Transverse colon (tissue), 4 donors: ENCODE data around the gene PPY. TPM values are rescaled to one million over a fixed set of nuclear protein-coding genes. Genes with fewer than 3 reads are reported as not detected.

Source experiments
- DNase-seq: peaks from one replicate; pipeline ENCODE4 v3.0.0-alpha.2; 2019
- H3K27ac ChIP-seq, 4 donors: fragments of 200-600 bp; sonication (generic); 2 replicates each; pipeline ENCODE4 v1.5.1; 2016 to 2018; ENCODE audit warnings: inconsistent platforms in 4 of 4
- H3K27me3 ChIP-seq: fragments of 200-600 bp; sonication (generic); 2 replicates; pipeline ENCODE4 v1.5.1; 2017; ENCODE audit warnings: inconsistent platforms
- H3K36me3 ChIP-seq, 4 donors: fragments of 200-600 bp; sonication (generic); 2 replicates each; pipeline ENCODE4 v1.5.1; 2017 to 2019; ENCODE audit warnings: inconsistent platforms in 4 of 4
- H3K4me1 ChIP-seq, 4 donors: fragments of 200-600 bp; sonication (generic); 2 replicates each; pipeline ENCODE4 v1.5.1; 2017 to 2020; ENCODE audit warnings: inconsistent platforms in 4 of 4
- H3K4me3 ChIP-seq, 4 donors: fragments of 200-600 bp; sonication (generic); 1 replicate in 1 of 4; 2 replicates in 3 of 4; pipeline versions ENCODE4 v1.5.1 to v1.6.1; 2017 to 2019; ENCODE audit warnings: inconsistent platforms in 4 of 4
- H3K9me3 ChIP-seq, 2 donors: fragments of 200-600 bp; sonication (generic); 2 replicates each; pipeline ENCODE4 v1.5.1; 2017 to 2019; ENCODE audit warnings: inconsistent platforms in 2 of 2
- EP300 ChIP-seq: sonication (generic); formaldehyde crosslinking; IDR thresholded peaks from one replicate; pipeline ENCODE4 v1.6.1; 2017; ENCODE audit warnings: antibody characterized with exemption, low read depth
- POLR2A ChIP-seq: fragments of 450-650 bp; IDR thresholded peaks from one replicate; pipeline ENCODE4 v1.6.1; 2016; ENCODE audit warnings: antibody characterized with exemption, mild to moderate bottlenecking, moderate library complexity
- POLR2AphosphoS5 ChIP-seq, 3 donors: sonication (generic); formaldehyde crosslinking; IDR thresholded peaks; one replicate each; pipeline ENCODE4 v1.6.1; 2016; ENCODE audit warnings: antibody characterized with exemption in 3 of 3
- WGBS, 2 donors: methylation state at CpG; one replicate each; pipeline ENCODE4 v1.1.5; 2018; ENCODE audit warnings: low coverage in 1 of 2; 5-methylcytosine and 5-hydroxymethylcytosine counted together
- in situ Hi-C, 4 donors: fragments of 200-750 bp; cut with MboI; loops; one replicate each; pipeline versions ENCODE4 v1.15.0 to v1.15.1; 2017; ENCODE audit warnings: low sequenced_read_pairs in 3 of 4, low pct_ligation_motif_present in 1 of 4, low pct_unique_long_range_greater_than_20kb in 1 of 4
- intact Hi-C: fragments of 100-400 bp; cut with DNase I; formaldehyde crosslinking; loops from one replicate; pipeline ENCODE4 v1.15.1; 2023; ENCODE audit warnings: low total_unique reads
- total RNA-seq, 4 donors: library from RNA; depleted of rRNA; stranded (reverse); fragments of >200 nt; gene quantifications; one replicate each; pipeline ENCODE4 v1.1.0, GENCODE V29; 2016
- TF ChIP-seq, protein P1 (sequence below), 5 experiments: fragments of 200-600 bp in 3 of 5; fragments of 450-650 bp in 2 of 5; sonication (generic) in 3 of 5; IDR thresholded peaks; 1 replicate in 2 of 5; 2 replicates in 3 of 5; pipeline ENCODE4 v1.5.1; 2016 to 2017; ENCODE audit warnings: antibody characterized with exemption in 5 of 5, inconsistent platforms in 3 of 5, mild to moderate bottlenecking in 2 of 5, moderate library complexity in 1 of 5

Gene PPY
- total RNA-seq, 4 donors from 2014 or later, result not detected

DNA sequence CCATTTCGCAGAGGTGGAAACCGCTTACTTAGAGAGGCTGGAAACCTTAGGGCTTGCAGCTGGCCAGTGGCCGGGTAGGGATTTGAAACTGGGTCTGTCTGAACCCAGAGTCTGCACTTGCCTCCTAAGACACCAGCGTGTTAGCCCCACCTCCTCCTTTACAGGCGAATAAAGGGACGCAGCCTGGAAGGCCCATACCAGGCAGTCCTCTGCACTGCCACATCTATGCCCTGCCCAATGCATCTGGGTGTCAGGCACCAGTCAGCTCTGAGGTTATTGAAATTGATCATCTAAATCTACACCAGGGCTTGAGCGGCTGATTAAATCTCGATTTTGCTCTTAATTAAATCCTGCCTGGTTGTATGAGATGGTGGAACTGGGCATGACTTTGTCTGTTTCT lies 42.2 kb upstream of the PPY start:
- Histone ChIP-seq H3K36me3 (no peaks in the 10 kb centered on the region), H3K4me1 (peaks cover 9 to 12% (median 11%) of the 10 kb centered on the region in 4 donors), H3K9me3 (no peaks in the 10 kb centered on the region), H3K27me3 (peaks cover 93% of the 10 kb centered on the region), H3K27ac (no peak overlapping the region), H3K4me3 (no peak overlapping the region)
- TF ChIP-seq POLR2A (no peak), POLR2AphosphoS5 (IDR thresholded peaks at IDR 0.05) (no peak), EP300 (no peak)
- TF ChIP-seq, protein P1, sequence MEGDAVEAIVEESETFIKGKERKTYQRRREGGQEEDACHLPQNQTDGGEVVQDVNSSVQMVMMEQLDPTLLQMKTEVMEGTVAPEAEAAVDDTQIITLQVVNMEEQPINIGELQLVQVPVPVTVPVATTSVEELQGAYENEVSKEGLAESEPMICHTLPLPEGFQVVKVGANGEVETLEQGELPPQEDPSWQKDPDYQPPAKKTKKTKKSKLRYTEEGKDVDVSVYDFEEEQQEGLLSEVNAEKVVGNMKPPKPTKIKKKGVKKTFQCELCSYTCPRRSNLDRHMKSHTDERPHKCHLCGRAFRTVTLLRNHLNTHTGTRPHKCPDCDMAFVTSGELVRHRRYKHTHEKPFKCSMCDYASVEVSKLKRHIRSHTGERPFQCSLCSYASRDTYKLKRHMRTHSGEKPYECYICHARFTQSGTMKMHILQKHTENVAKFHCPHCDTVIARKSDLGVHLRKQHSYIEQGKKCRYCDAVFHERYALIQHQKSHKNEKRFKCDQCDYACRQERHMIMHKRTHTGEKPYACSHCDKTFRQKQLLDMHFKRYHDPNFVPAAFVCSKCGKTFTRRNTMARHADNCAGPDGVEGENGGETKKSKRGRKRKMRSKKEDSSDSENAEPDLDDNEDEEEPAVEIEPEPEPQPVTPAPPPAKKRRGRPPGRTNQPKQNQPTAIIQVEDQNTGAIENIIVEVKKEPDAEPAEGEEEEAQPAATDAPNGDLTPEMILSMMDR (IDR thresholded peaks at IDR 0.05), result no peak
- in situ Hi-C loops, result loop anchor here in 1 of 4 donors (25.0 kb wide), 1 partner anchor 97 kb away; no protein-coding TSS in a partner anchor
- intact Hi-C loops, result no loop called here
- DNase-seq, result no peak
- WGBS, 2 donors, result 72 to 100% methylated on average over 1 to 8 of the region's 8 CpGs

DNA sequence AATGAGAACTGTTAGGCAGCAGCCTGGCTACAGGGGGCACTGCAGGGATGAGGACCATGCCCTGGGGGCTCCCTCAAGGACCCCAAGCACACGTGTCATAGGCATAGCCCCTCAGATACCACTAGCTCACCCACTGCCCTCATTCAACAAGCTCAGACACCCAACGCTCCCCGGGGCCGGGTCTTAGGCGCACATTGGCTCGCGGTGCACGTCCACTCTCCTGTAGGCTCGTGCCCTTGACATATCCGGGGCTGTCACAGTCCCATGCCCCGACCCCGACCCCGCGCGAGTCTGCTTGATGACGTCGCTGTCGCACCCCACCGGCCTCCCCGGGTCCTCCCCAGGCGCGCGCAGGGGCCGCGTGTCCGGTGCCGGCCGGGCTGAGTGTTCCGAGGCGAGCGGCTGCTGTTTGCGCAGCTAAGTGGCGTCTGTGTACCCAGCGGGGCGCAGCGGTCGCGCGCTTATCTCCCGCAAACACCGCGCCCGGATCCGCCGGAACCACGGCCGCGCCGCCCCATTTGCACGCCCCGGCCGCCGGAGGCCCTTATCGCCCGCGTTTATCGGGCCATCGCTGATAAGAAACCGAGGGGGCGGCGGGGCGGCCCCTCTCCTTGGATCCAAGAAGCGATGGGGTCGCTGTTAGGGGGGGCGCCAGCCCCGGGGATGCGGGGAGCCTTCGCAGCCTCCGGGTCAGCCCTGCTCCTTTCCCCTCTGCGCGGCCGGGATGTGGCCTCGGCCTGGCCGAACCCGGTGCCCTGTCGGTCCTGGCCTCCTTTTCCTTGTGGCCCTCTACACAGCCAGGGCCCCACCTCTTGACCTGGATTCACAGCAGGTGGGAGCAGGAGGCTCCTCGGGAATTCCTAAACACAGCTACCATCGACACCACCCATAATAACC lies 41.5 kb upstream of the PPY start:
- H3K4me3 ChIP-seq, result peak overlapping the region; percentile 14 to 46 (median 24)
- WGBS, 2 donors, result 5% methylated on average over 67 of the region's 78 CpGs; no CpG with 5 or more reads in 1 of the 2 donors
- H3K36me3 ChIP-seq, result no peaks in the 10 kb centered on the region
- intact Hi-C loops, result no loop called here
- H3K27ac ChIP-seq, result no peak overlapping the region
- no peaks in the 10 kb centered on the region for H3K9me3 ChIP-seq
- DNase-seq, result peak; percentile 34
- H3K4me1 ChIP-seq, result peaks cover 9 to 12% (median 11%) of the 10 kb centered on the region in 4 donors
- peaks cover 98% of the 10 kb centered on the region for H3K27me3 ChIP-seq
- in situ Hi-C loops, result loop anchor here in 1 of 4 donors (25.0 kb wide), 1 partner anchor 96 kb away; no protein-coding TSS in a partner anchor
- TF ChIP-seq, protein P1 (IDR thresholded peaks at IDR 0.05), result no peak
- no peak for TF ChIP-seq POLR2A
- TF ChIP-seq POLR2AphosphoS5 (IDR thresholded peaks at IDR 0.05), result no peak
- no peak for TF ChIP-seq EP300

DNA sequence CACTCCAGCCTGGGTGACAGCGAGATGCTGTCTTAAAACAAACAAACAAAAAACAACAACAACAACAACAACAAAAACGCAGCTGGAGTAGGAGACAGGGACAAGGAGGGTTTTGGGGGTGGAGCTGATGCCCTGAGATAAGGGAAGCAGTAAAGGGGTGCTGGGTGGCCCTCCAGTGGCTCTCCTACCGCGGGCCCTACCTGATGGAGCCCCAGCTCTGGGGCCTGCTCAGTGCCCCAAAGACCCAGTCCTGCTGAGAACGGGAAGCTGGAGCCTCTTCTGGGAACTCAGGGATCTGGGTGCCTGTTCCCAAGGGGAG lies 40.9 kb upstream of the PPY start:
- H3K4me3 ChIP-seq, result peak overlapping the region in 1 of 4 donors; percentile 46
- DNase-seq, result no peak
- TF ChIP-seq EP300, result no peak
- no peak for TF ChIP-seq POLR2A
- TF ChIP-seq, protein P1 (IDR thresholded peaks at IDR 0.05), result no peak
- TF ChIP-seq POLR2AphosphoS5 (IDR thresholded peaks at IDR 0.05), result no peak

DNA sequence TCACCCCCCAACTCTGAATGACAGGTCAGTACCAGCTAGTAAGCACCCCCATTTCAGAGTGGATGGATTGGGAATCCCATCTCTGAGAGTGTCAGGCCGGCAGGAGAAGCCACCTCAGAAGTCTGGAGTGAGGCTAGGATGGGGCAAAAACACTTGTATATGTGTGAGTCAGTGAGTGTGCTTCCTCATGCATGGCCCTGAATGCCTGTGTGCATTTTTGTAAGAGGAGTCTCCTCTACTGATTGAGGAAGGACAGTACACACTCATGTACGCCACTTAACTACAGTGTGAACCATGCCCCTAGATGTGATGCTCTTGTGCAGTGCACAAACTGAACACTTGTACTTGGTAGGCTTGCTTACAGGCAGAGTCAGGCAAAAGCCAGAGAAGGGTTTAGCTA lies 39.9 kb upstream of the PPY start:
- Histone ChIP-seq H3K27me3 (peaks cover 95% of the 10 kb centered on the region), H3K36me3 (no peaks in the 10 kb centered on the region), H3K4me3 (no peak overlapping the region), H3K9me3 (no peaks in the 10 kb centered on the region), H3K27ac (no peak overlapping the region), H3K4me1 (peaks cover 9 to 12% (median 11%) of the 10 kb centered on the region in 4 donors)
- intact Hi-C loops (no loop called here), in situ Hi-C loops (loop anchor here in 1 of 4 donors (25.0 kb wide), 1 partner anchor 95 kb away; no protein-coding TSS in a partner anchor)
- no peak for TF ChIP-seq POLR2A
- TF ChIP-seq, protein P1 (IDR thresholded peaks at IDR 0.05), result no peak
- TF ChIP-seq POLR2AphosphoS5 (IDR thresholded peaks at IDR 0.05), result no peak
- no peak for TF ChIP-seq EP300
- WGBS, 2 donors, result 70% methylated on average over 2 of the region's 2 CpGs; no CpG with 5 or more reads in 1 of the 2 donors
- no peak for DNase-seq

More for the DNA sequence above, 40.9 kb upstream of the PPY start:
- Histone ChIP-seq H3K4me1 (peaks cover 9 to 12% (median 11%) of the 10 kb centered on the region in 4 donors), H3K36me3 (no peaks in the 10 kb centered on the region), H3K9me3 (no peaks in the 10 kb centered on the region), H3K27me3 (peaks cover 95% of the 10 kb centered on the region), H3K27ac (no peak overlapping the region)
- intact Hi-C loops (no loop called here), in situ Hi-C loops (loop anchor here in 1 of 4 donors (25.0 kb wide), 1 partner anchor 96 kb away; no protein-coding TSS in a partner anchor)
- 15 to 40% methylated on average over 1 to 5 of the region's 5 CpGs for WGBS, 2 donors
